K562 (cell line): Measurements from ENCODE around the gene AFG1L. TPM values are rescaled to one million over a fixed set of nuclear protein-coding genes. Genes with fewer than 3 reads are reported as not detected.
A peak's percentile ranks its signal among the peaks of the same experiment; 100 is the strongest.

Experiments
- ATAC-seq: fragments of 200-7000 bp; cut with Tn5 transposase; 3 replicates; pipeline ENCODE4 v1.9.1; 2020; ENCODE audit warnings: moderate library complexity
- BruUV-seq: library from RNA; stranded (reverse); fragments of 400-500 nt; replicated peaks from 2 replicates; lab custom pipeline; 2021; lab: Mats Ljungman, UMichigan
- CTCF ChIA-PET: fragments of 300-600 bp; formaldehyde crosslinking; extraction: SDS; loops from one replicate; lab custom pipeline; 2021; ENCODE audit warnings: low intra/inter-chr PET ratio; lab: Yijun Ruan, JAX
- POLR2A ChIA-PET: fragments of 300-600, 350-650 bp; sonication (Branson Sonifier 250); formaldehyde crosslinking; extraction: SDS; loops from one replicate; lab custom pipeline; 2021; ENCODE audit warnings: antibody characterized with exemption, inconsistent platforms; lab: Yijun Ruan, JAX
- DNase-seq, 4 experiments: peaks; one replicate each; pipeline versions ENCODE4 v3.0.0 to v3.0.0-alpha.2; 2011 to 2018; ENCODE audit warnings: low spot score in 3 of 4, mixed read lengths in 3 of 4; ENCODE audit errors: extremely low read depth in 1 of 4
- FAIRE-seq: peaks from 2 replicates; lab custom pipeline; 2011; peaks lifted over from hg19 to GRCh38; lab: Jason Lieb, UNC
- H2AFZ ChIP-seq: 2 replicates; pipeline ENCODE4 v1.6.0; 2011; ENCODE audit warnings: low read depth, low read length, control low read depth, inconsistent platforms
- H3K27ac ChIP-seq: fragments of 200-600 bp; 3 replicates; pipeline ENCODE4 v1.8.0; 2011; ENCODE audit warnings: low read depth, mild to moderate bottlenecking, control low read depth, inconsistent platforms, low read length, moderate library complexity, mixed read lengths; ENCODE audit errors: extremely low read depth
- H3K27me3 ChIP-seq, 2 experiments: fragments of 300-600 bp in 1 of 2; 2 replicates in 1 of 2; 3 replicates in 1 of 2; pipeline versions ENCODE4 v1.6.0 to v1.8.0; 2011; ENCODE audit warnings: inconsistent platforms in 2 of 2, low read length in 2 of 2, mild to moderate bottlenecking in 1 of 2, mixed read lengths in 1 of 2, moderate library complexity in 1 of 2; ENCODE audit not compliant: control insufficient read depth in 2 of 2, insufficient read depth in 2 of 2
- H3K36me3 ChIP-seq: fragments of 300-600 bp; 3 replicates; pipeline ENCODE4 v1.8.0; 2011; ENCODE audit warnings: mild to moderate bottlenecking, low read length, inconsistent platforms; ENCODE audit not compliant: control insufficient read depth, insufficient read depth
- H3K4me1 ChIP-seq, 2 experiments: fragments of 200-600 bp in 1 of 2; replicated peaks in 1 of 2; 2 replicates in 1 of 2; 3 replicates in 1 of 2; pipeline versions ENCODE4 v1.5.1 to v1.8.0; 2011; ENCODE audit warnings: inconsistent platforms in 2 of 2, low read length in 2 of 2, mild to moderate bottlenecking in 1 of 2, mixed read lengths in 1 of 2, moderate library complexity in 1 of 2; ENCODE audit not compliant: control insufficient read depth in 2 of 2, insufficient read depth in 2 of 2
- H3K4me2 ChIP-seq: 2 replicates; pipeline ENCODE4 v1.6.1; 2011; ENCODE audit warnings: low read length, control low read depth, inconsistent platforms, mixed read lengths; ENCODE audit not compliant: insufficient read depth
- H3K4me3 ChIP-seq: fragments of 200-600 bp; sonication (generic), shearing (Covaris generic); 2 replicates; pipeline ENCODE4 v1.5.1; 2016; ENCODE audit warnings: control low read depth, inconsistent platforms
- H3K79me2 ChIP-seq: fragments of 200-600 bp; 3 replicates; pipeline ENCODE4 v1.8.0; 2011; ENCODE audit warnings: low read length, inconsistent platforms; ENCODE audit not compliant: control insufficient read depth, insufficient read depth
- H3K9ac ChIP-seq, 2 experiments: 2 replicates each; pipeline versions ENCODE4 v1.6.0 to v1.6.1; 2011; ENCODE audit warnings: low read depth in 2 of 2, low read length in 2 of 2, control low read depth in 1 of 2, inconsistent platforms in 1 of 2, mild to moderate bottlenecking in 1 of 2, mixed read lengths in 1 of 2; ENCODE audit not compliant: insufficient read depth in 1 of 2
- H3K9me1 ChIP-seq: one replicate; pipeline ENCODE4 v1.6.0; 2011; ENCODE audit warnings: inconsistent platforms, mild to moderate bottlenecking, low read length, moderate library complexity; ENCODE audit not compliant: control insufficient read depth, insufficient read depth
- H3K9me3 ChIP-seq: replicated peaks from 2 replicates; pipeline ENCODE4 v1.5.1; 2011; ENCODE audit warnings: low read depth, low read length, inconsistent platforms; ENCODE audit not compliant: control insufficient read depth, insufficient read depth
- H4K20me1 ChIP-seq: replicated peaks from 2 replicates; pipeline ENCODE4 v1.6.1; 2011; ENCODE audit warnings: low read length, inconsistent platforms, mixed read lengths; ENCODE audit not compliant: control insufficient read depth, insufficient read depth
- ARID1B ChIP-seq: fragments of 450-650 bp; IDR thresholded peaks from 2 replicates; pipeline ENCODE4 v1.6.1; 2016; ENCODE audit warnings: antibody characterized with exemption, mild to moderate bottlenecking, inconsistent platforms
- ATF1 ChIP-seq, 2 experiments: fragments of 450-650 bp in 1 of 2; IDR thresholded peaks; 2 replicates each; pipeline ENCODE4 v1.6.1; 2016; ENCODE audit warnings: missing compliant biosample characterization in 1 of 2, missing genetic modification characterization in 1 of 2
- BHLHE40 ChIP-seq: IDR thresholded peaks from 2 replicates; pipeline ENCODE4 v1.6.1; 2011; ENCODE audit warnings: low read length, improper control_type of control experiment
- CSDE1 ChIP-seq, 2 experiments: fragments of 450-650 bp; IDR thresholded peaks; 2 replicates each; pipeline ENCODE4 v1.6.1; 2016; ENCODE audit warnings: mild to moderate bottlenecking in 1 of 2
- ESRRA ChIP-seq: fragments of 450-650 bp; IDR thresholded peaks from 2 replicates; pipeline ENCODE4 v1.6.1; 2014; ENCODE audit warnings: low read depth, mild to moderate bottlenecking, moderate library complexity, borderline replicate concordance
- GTF2E2 ChIP-seq: fragments of 200-800 bp; sonication (Bioruptor generic); IDR thresholded peaks from 2 replicates; pipeline ENCODE4 v1.6.1; 2016; ENCODE audit warnings: missing genetic modification characterization, missing compliant biosample characterization
- HMG20B ChIP-seq: fragments of 250-450 bp; sonication (Bioruptor Pico); IDR thresholded peaks from 2 replicates; pipeline ENCODE4 v1.5.0; 2021; ENCODE audit warnings: mild to moderate bottlenecking
- JUN ChIP-seq, 2 experiments: sonication (generic) in 1 of 2; formaldehyde crosslinking in 1 of 2; IDR thresholded peaks; 2 replicates each; pipeline versions ENCODE4 v1.6.1 to v1.8.0; 2012 to 2022; ENCODE audit warnings: borderline replicate concordance in 2 of 2, mild to moderate bottlenecking in 2 of 2, improper control_type of control experiment in 1 of 2, low read depth in 1 of 2, low read length in 1 of 2, missing genetic modification reagents in 1 of 2
- KDM2B ChIP-seq: fragments of 250-450 bp; sonication (Bioruptor Pico); IDR thresholded peaks from 2 replicates; pipeline ENCODE4 v1.8.0; 2021; ENCODE audit warnings: mild to moderate bottlenecking, moderate library complexity
- KLF10 ChIP-seq: fragments of 250-450 bp; sonication (Bioruptor Pico); IDR thresholded peaks from 2 replicates; pipeline ENCODE4 v1.6.1; 2021; ENCODE audit warnings: matching md5 sums
- MAFF ChIP-seq: IDR thresholded peaks from 2 replicates; pipeline ENCODE4 v1.6.1; 2012; ENCODE audit warnings: low read length, improper control_type of control experiment
- MAFG ChIP-seq: fragments of 450-650 bp; conservative IDR thresholded peaks from 2 replicates; pipeline ENCODE4 v1.6.1; 2016; ENCODE audit warnings: missing genetic modification characterization, missing compliant biosample characterization
- PCBP2 ChIP-seq: fragments of 200-400 bp; formaldehyde crosslinking; IDR thresholded peaks from 2 replicates; pipeline ENCODE4 v1.6.1; 2018; ENCODE audit warnings: low read length, low read depth, mild to moderate bottlenecking, moderate library complexity; ENCODE audit not compliant: poor library complexity, severe bottlenecking
- POLR2AphosphoS5 ChIP-seq: IDR thresholded peaks from 2 replicates; pipeline ENCODE4 v1.6.1; 2011; ENCODE audit warnings: mild to moderate bottlenecking, low read depth, low read length, moderate library complexity; ENCODE audit not compliant: control insufficient read depth, insufficient read depth
- RBBP5 ChIP-seq: fragments of 200-600 bp; sonication (generic); IDR thresholded peaks from 2 replicates; pipeline ENCODE4 v1.6.1; 2012; ENCODE audit warnings: borderline replicate concordance, mild to moderate bottlenecking, low read length, control low read depth, inconsistent platforms; ENCODE audit not compliant: insufficient read depth, poor library complexity, severe bottlenecking
- SOX6 ChIP-seq: fragments of 450-650 bp; IDR thresholded peaks from 2 replicates; pipeline ENCODE4 v1.6.1; 2014; ENCODE audit warnings: mild to moderate bottlenecking
- TARDBP ChIP-seq: fragments of 450-650 bp; IDR thresholded peaks from 2 replicates; pipeline ENCODE4 v1.6.1; 2016
- ZEB2 ChIP-seq: fragments of 450-650 bp; IDR thresholded peaks from 2 replicates; pipeline ENCODE4 v1.6.1; 2016
- ZNF316 ChIP-seq: fragments of 450-650 bp; IDR thresholded peaks from 2 replicates; pipeline ENCODE4 v1.6.1; 2016
- ZNF41 ChIP-seq: fragments of 250-450 bp; sonication (Bioruptor Pico); conservative IDR thresholded peaks from 2 replicates; pipeline ENCODE4 v1.4.0; 2020; ENCODE audit warnings: mild to moderate bottlenecking
- ZNF561 ChIP-seq: fragments of 450-650 bp; formaldehyde crosslinking; conservative IDR thresholded peaks from 2 replicates; pipeline ENCODE4 v1.4.0; 2020; ENCODE audit warnings: mild to moderate bottlenecking, moderate library complexity
- WGBS: fragments of 100-300 bp; shearing (Covaris generic); methylation state at CpG from one replicate; pipeline ENCODE4 v1.1.6; 2016; ENCODE audit warnings: low coverage, mixed read lengths; ENCODE audit not compliant: insufficient coverage; ENCODE audit errors: missing lambda C conversion rate; 5-methylcytosine and 5-hydroxymethylcytosine counted together
- in situ Hi-C: fragments of 300-500 bp; cut with MboI; formaldehyde crosslinking; loops from 4 replicates; pipeline ENCODE4 v1.15.0; 2018; ENCODE audit warnings: inconsistent platforms, mixed read lengths
- intact Hi-C: fragments of 100-400 bp; cut with micrococcal nuclease; formaldehyde crosslinking; loops from 2 replicates; pipeline ENCODE4 v1.14.2; 2022
- polyA plus RNA-seq, 8 experiments: library from polyadenylated mRNA; depleted of rRNA in 4 of 8; stranded (reverse) in 5 of 8; unstranded in 3 of 8; fragments of >200 nt; fragmentation: Nextera tagmentation in 2 of 8; fragmentation: Illumina TruSeq in 1 of 8; extraction: Ambion mirVana in 2 of 8; extraction: Trizol in 1 of 8; gene quantifications; 2 replicates each; pipeline versions ENCODE4 v1.2.1 to v1.2.3, GENCODE V29; 2011 to 2014; ENCODE audit warnings: inconsistent platforms in 1 of 8, missing spikeins in 1 of 8
- total RNA-seq, 7 experiments: library from RNA; depleted of rRNA in 6 of 7; stranded (reverse); fragments of >200 nt in 6 of 7; fragmentation: Illumina TruSeq in 2 of 7; extraction: Trizol in 2 of 7; gene quantifications; 2 replicates each; pipeline versions ENCODE4 v1.2.1 to v1.2.3, GENCODE V29; 2011 to 2021; ENCODE audit warnings: low replicate concordance in 1 of 7
- TF ChIP-seq, protein P1 (sequence below): fragments of 200-800 bp; sonication (Bioruptor generic); IDR thresholded peaks from 2 replicates; pipeline ENCODE4 v1.6.1; 2017; ENCODE audit warnings: missing genetic modification characterization, missing compliant biosample characterization
- TF ChIP-seq, protein P2 (sequence below): sonication (generic); formaldehyde crosslinking; IDR thresholded peaks from 2 replicates; pipeline ENCODE4 v1.4.0; 2020; ENCODE audit warnings: mild to moderate bottlenecking, missing genetic modification reagents

The AFG1L gene
- total and polyA plus RNA-seq, 9 of the 15 experiments (the other 6 are each of a cell fraction or from before 2014, with no cell fraction given) = 2.2 to 15.5 (median 5.8) TPM

DNA sequence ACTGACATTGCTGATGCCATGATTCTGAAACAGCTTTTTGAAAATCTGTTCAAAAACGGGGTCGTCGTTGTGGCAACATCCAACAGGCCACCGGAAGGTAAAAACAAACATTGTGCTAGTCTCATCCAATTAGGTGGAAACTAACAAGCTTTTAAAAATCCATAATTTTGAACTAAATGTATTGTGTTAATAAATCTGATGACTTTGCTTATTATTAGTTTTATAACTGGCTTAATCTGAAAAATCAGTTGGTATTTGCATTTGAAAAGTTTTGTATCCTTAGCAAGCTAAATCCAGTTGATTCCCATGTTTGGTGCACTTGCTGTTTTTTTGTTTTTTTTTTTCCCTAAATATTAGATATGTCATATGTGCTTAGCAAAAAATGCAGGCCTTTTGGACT, 71.4 kb downstream of the AFG1L start:
- ATAC-seq (no peak), DNase-seq (no peak), FAIRE-seq (no peak)
- no peaks in the 10 kb centered on the region; the same call in 2 of the 3 replicates for H3K79me2 ChIP-seq
- H3K4me3 ChIP-seq = no peak overlapping the region
- no peaks in the 10 kb centered on the region for H3K9me3 ChIP-seq
- 84% methylated on average over 4 of the region's 4 CpGs for WGBS
- ChIA-PET CTCF (no interaction called here), POLR2A (no interaction called here)
- no peaks in the 10 kb centered on the region for H3K36me3 ChIP-seq
- intact Hi-C loops (no loop called here), in situ Hi-C loops (no loop called here)
- no peaks in the 10 kb centered on the region for H3K9me1 ChIP-seq
- H4K20me1 ChIP-seq = no peaks in the 10 kb centered on the region
- peaks cover 4 to 17% of the 10 kb centered on the region in 2 experiments; a peak in 4 of 5 replicates for H3K4me1 ChIP-seq
- no TSS peak for BruUV-seq
- H3K9ac ChIP-seq = no peak overlapping the region
- H2AFZ ChIP-seq = no peak overlapping the region
- no peak overlapping the region for H3K4me2 ChIP-seq
- no peaks in the 10 kb centered on the region for H3K27me3 ChIP-seq
- no peak overlapping the region for H3K27ac ChIP-seq
- no peak for TF ChIP-seq ZNF561 (CRISPR knock-in tag)
- TF ChIP-seq ATF1 (CRISPR knock-in tag; IDR thresholded peaks at IDR 0.05) = no peak
- TF ChIP-seq ATF1 (tag; IDR thresholded peaks at IDR 0.05) = no peak
- TF ChIP-seq MAFF = peak; percentile 17; the same call in 1 of the 2 replicates
- TF ChIP-seq POLR2AphosphoS5 = no peak
- TF ChIP-seq, protein P1, sequence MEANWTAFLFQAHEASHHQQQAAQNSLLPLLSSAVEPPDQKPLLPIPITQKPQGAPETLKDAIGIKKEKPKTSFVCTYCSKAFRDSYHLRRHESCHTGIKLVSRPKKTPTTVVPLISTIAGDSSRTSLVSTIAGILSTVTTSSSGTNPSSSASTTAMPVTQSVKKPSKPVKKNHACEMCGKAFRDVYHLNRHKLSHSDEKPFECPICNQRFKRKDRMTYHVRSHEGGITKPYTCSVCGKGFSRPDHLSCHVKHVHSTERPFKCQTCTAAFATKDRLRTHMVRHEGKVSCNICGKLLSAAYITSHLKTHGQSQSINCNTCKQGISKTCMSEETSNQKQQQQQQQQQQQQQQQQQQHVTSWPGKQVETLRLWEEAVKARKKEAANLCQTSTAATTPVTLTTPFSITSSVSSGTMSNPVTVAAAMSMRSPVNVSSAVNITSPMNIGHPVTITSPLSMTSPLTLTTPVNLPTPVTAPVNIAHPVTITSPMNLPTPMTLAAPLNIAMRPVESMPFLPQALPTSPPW (CRISPR knock-in tag) = no peak
- no peak for TF ChIP-seq CSDE1 (IDR thresholded peaks at IDR 0.05)
- TF ChIP-seq BHLHE40 = no peak
- no peak for TF ChIP-seq ZNF41 (CRISPR knock-in tag)
- no peak for TF ChIP-seq KDM2B
- peak; percentile 83 for TF ChIP-seq ZNF316
- TF ChIP-seq ARID1B = no peak
- TF ChIP-seq, protein P2, sequence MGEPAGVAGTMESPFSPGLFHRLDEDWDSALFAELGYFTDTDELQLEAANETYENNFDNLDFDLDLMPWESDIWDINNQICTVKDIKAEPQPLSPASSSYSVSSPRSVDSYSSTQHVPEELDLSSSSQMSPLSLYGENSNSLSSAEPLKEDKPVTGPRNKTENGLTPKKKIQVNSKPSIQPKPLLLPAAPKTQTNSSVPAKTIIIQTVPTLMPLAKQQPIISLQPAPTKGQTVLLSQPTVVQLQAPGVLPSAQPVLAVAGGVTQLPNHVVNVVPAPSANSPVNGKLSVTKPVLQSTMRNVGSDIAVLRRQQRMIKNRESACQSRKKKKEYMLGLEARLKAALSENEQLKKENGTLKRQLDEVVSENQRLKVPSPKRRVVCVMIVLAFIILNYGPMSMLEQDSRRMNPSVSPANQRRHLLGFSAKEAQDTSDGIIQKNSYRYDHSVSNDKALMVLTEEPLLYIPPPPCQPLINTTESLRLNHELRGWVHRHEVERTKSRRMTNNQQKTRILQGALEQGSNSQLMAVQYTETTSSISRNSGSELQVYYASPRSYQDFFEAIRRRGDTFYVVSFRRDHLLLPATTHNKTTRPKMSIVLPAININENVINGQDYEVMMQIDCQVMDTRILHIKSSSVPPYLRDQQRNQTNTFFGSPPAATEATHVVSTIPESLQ (CRISPR knock-in tag) = no peak
- no peak for TF ChIP-seq HMG20B (CRISPR knock-in tag)
- TF ChIP-seq GTF2E2 (tag) = peak; percentile 32; the same call in 1 of the 2 replicates
- TF ChIP-seq ESRRA = no peak
- TF ChIP-seq PCBP2 = no peak
- no peak; the same call in 1 of the 2 replicates for TF ChIP-seq MAFG (tag)
- TF ChIP-seq SOX6 = no peak
- no peak for TF ChIP-seq ZEB2
- TF ChIP-seq KLF10 = no peak
- TF ChIP-seq TARDBP = no peak
- no peak for TF ChIP-seq RBBP5
- no peak for TF ChIP-seq JUN (IDR thresholded peaks at IDR 0.05; ENCODE audit: borderline replicate concordance, low read depth, low read length)
- no peak for TF ChIP-seq JUN (CRISPR knock-in tag; IDR thresholded peaks at IDR 0.05; ENCODE audit: borderline replicate concordance)
